ENCODE results near the gene ISYNA1.

Gene ISYNA1

DNA sequence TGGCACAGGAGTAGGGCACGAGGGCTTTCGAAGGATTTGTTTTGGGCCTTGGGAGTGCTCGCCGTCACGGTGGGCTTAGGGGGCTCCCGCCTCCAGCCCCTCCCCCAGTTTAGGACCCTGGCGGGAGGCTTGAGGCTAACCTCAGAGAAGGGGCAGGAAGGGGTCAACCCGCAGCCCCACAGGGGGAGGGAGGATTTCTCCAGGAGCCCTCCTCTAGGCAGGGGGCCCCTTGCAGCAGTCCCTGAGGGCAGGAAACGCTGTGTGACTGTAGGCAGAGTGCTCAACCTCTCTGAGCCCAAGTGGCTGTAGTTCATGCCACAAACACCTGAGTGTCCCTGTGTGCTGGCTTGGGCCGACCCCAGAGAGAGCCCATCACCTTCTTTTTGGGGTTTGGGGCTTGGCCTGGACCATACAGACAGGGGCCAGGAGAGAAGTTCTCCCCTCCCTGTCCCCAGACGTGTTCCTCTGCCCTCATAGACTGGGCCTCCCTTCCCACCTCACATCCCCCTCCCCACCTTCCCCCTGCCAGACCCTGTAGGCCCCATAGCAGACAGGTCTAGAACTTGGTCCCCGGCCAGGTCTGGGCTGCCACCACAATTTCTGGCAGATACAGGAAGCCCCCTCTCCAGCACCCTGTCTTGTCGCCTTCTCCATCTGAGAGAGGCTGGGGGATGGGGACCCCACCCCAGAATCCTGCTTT, 8.1 kb downstream of the ISYNA1 start:
- H3K4me3 ChIP-seq (ENCODE audit: extremely low read depth, insufficient read depth, low read length, poor library complexity, severe bottlenecking) = peak overlapping the region; percentile 35
- H3K4me1 ChIP-seq (ENCODE audit: control insufficient read depth, insufficient read depth, low read length, poor library complexity, severe bottlenecking) = peaks cover 41% of the 10 kb centered on the region
- peak overlapping the region; percentile 93 for H3K27ac ChIP-seq (ENCODE audit: low read depth, low read length, severe bottlenecking)
- H3K36me3 ChIP-seq (ENCODE audit: control insufficient read depth, insufficient read depth, low read length) = peaks cover 13% of the 10 kb centered on the region
- H3K9me3 ChIP-seq (ENCODE audit: control insufficient read depth, low read length) = no peaks in the 10 kb centered on the region
- 22 to 40% methylated on average over 8 to 12 of the region's 13 CpGs for WGBS, 2 experiments (ENCODE audit: insufficient coverage in 2 of 2)

DNA sequence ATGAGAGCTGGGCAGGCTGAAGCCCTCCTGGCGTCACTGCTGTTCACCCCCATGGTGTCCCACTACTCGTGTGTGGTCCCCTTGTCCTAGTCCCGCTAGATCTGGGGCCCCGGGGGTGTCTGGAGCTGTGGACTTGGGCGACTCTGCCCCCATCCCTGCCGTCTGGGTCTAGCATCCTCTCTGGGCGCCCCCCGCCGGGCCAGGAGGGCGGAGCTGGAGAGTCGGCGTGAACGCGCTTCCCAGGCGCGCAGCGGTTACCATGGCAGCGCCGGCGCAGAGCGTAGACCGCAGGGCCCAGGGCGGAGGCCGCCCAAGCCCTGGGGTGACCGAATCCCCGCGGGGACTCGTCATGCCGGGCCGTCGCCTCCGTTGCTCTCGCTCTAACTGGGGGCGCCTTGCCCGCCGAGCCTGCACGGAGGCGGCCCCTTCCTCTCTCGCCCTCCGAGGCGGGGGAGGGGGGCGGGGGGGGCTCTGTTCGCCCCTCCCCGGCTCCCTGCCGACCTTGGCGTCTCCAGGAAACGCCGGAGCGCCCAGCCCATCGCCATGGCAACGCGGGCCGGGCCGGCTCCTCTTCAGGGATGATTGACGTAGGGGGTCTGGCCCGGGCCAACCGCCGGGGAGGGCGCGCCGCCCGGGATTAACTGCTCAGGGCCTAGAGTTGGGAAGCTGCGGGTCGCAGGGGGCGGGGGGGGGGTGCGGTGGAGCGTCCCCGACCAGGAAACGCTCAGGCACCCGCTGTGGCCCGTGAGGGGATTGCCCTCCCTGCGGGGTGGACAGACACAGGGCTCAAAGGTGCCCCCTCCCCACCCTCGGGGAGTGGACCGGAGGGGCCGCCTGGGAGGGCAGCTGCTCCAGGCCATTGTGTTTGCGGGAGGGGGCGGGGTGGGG, 8.9 kb downstream of the ISYNA1 start:
- H3K9me3 ChIP-seq (ENCODE audit: control insufficient read depth, low read length) = no peaks in the 10 kb centered on the region
- peak overlapping the region; percentile 93 for H3K27ac ChIP-seq (ENCODE audit: low read depth, low read length, severe bottlenecking)
- H3K4me3 ChIP-seq (ENCODE audit: extremely low read depth, insufficient read depth, low read length, poor library complexity, severe bottlenecking) = peak overlapping the region; percentile 35
- 1 to 2% methylated on average over 48 to 61 of the region's 77 CpGs for WGBS, 2 experiments (ENCODE audit: insufficient coverage in 2 of 2)
- H3K36me3 ChIP-seq (ENCODE audit: control insufficient read depth, insufficient read depth, low read length) = peaks cover 6% of the 10 kb centered on the region
- H3K4me1 ChIP-seq (ENCODE audit: control insufficient read depth, insufficient read depth, low read length, poor library complexity, severe bottlenecking) = peaks cover 35% of the 10 kb centered on the region

DNA sequence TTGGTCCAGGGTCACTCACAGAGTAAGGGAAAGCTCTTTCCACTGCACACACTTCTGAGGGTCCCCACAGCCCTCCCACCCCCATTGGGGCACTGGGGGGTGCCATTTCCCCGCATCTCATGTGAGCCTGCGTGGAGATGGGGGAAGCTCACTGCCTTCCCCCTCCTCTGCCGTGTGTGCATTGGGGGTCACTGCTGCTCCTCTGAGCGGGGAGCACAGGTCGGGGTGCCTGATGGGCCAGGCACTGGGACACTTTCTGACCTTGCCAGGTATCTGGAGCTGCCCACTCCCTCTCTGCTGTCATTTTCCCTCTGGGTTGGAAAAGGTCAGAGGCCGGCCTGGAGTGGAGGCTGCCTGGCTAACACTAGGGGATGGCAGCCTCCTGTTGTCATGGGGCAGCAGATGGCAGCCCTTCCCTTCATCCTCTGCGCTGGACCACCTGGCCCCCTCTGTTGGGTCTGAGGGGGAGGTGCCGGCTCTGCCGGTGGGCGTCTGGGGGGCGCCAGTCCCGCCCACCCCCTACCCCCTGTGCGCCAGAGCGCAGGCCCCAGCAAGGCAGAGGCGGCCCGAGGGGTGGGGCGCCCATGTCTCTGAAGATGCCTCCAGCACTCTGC, 9.7 kb downstream of the ISYNA1 start:
- Histone ChIP-seq H3K9me3 (ENCODE audit: control insufficient read depth, low read length) (no peaks in the 10 kb centered on the region), H3K4me1 (ENCODE audit: control insufficient read depth, insufficient read depth, low read length, poor library complexity, severe bottlenecking) (peaks cover 37% of the 10 kb centered on the region), H3K27ac (ENCODE audit: low read depth, low read length, severe bottlenecking) (peak overlapping the region; percentile 93), H3K36me3 (ENCODE audit: control insufficient read depth, insufficient read depth, low read length) (peaks cover 6% of the 10 kb centered on the region), H3K4me3 (ENCODE audit: extremely low read depth, insufficient read depth, low read length, poor library complexity, severe bottlenecking) (no peak overlapping the region)
- WGBS, 2 experiments (ENCODE audit: insufficient coverage in 2 of 2) = 37 to 53% methylated on average over 13 to 16 of the region's 17 CpGs

DNA sequence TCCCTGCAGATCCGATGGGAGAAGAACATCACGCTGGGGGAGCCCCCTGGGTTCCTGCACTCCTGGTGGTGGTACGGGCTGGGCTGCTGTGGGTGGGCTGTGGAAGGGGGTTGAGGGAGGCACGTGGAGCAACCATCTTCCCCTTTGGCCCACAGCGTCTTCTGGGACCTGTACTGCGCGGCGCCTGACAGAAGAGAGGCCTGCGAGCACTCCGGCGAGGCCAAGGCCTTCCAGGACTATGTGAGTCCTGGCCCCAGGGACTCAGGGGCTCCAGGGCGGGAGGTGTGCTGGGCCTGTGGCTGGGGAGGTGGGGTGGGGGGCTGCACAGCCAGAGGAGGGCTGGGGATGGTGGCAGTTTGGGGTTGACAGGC, 10.2 kb downstream of the ISYNA1 start:
- 93 to 96% methylated on average over 7 to 9 of the region's 12 CpGs for WGBS, 2 experiments (ENCODE audit: insufficient coverage in 2 of 2)
- peaks cover 11% of the 10 kb centered on the region for H3K36me3 ChIP-seq (ENCODE audit: control insufficient read depth, insufficient read depth, low read length)
- H3K27ac ChIP-seq (ENCODE audit: low read depth, low read length, severe bottlenecking) = no peak overlapping the region
- peaks cover 34% of the 10 kb centered on the region for H3K4me1 ChIP-seq (ENCODE audit: control insufficient read depth, insufficient read depth, low read length, poor library complexity, severe bottlenecking)
- no peak overlapping the region for H3K4me3 ChIP-seq (ENCODE audit: extremely low read depth, insufficient read depth, low read length, poor library complexity, severe bottlenecking)
- no peaks in the 10 kb centered on the region for H3K9me3 ChIP-seq (ENCODE audit: control insufficient read depth, low read length)

DNA sequence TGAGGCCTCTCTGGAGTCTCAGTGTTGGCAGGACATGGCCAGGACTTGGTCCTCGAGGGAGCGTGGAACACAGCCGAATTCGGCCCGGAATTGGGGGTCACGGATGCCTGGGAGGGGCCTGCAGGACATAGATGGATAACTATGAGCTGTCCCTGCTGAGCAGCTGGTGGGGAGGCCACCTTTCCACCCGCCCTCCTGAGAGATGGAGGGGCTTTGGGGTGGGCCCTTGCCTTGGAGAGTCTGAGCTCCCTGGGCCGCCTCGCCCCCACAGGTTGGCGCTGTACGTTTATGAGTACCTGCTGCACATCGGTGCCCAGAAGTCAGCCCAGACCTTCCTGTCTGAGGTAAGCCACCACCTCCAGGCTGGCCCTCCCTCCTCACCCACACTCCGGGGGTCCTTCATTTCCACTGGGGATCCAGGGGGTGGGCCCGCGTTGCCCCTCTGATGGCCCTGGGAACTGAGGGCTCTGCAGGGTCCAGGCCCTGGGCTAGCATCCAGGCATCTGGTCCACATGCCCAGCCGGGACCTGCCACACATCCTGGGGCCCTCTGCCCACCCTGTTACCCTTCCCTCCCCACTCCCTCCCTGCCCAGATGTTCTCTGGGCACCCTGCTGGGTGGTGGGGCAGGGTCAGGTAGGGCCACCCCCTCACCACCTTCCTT, 10.7 kb downstream of the ISYNA1 start:
- no peaks in the 10 kb centered on the region for H3K9me3 ChIP-seq (ENCODE audit: control insufficient read depth, low read length)
- H3K4me3 ChIP-seq (ENCODE audit: extremely low read depth, insufficient read depth, low read length, poor library complexity, severe bottlenecking) = no peak overlapping the region
- H3K4me1 ChIP-seq (ENCODE audit: control insufficient read depth, insufficient read depth, low read length, poor library complexity, severe bottlenecking) = peaks cover 34% of the 10 kb centered on the region
- H3K36me3 ChIP-seq (ENCODE audit: control insufficient read depth, insufficient read depth, low read length) = peaks cover 11% of the 10 kb centered on the region
- WGBS, 2 experiments (ENCODE audit: insufficient coverage in 2 of 2) = 96% methylated on average over 14 to 15 of the region's 16 CpGs
- no peak overlapping the region for H3K27ac ChIP-seq (ENCODE audit: low read depth, low read length, severe bottlenecking)

DNA sequence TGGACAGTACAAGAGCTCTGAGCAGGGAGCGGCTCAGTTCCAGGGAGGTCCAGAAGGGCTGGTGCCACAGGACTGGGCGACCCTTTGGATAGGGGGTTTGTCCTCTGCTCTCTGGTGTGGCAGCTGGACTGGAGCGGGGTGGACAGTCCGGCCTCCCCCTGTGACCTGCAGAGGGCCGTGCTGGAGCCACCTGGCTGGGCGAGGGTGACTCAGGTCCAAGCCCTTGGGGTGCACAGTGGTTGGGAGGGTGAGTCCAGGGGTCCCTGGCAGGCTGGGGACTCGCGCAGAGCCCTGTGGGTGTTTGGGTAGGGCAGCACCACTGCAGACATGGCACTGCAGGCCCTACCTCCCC, 11.5 kb downstream of the ISYNA1 start:
- no peak overlapping the region for H3K27ac ChIP-seq (ENCODE audit: low read depth, low read length, severe bottlenecking)
- H3K9me3 ChIP-seq (ENCODE audit: control insufficient read depth, low read length) = no peaks in the 10 kb centered on the region
- 89 to 90% methylated on average over 5 to 7 of the region's 8 CpGs for WGBS, 2 experiments (ENCODE audit: insufficient coverage in 2 of 2)
- peaks cover 11% of the 10 kb centered on the region for H3K36me3 ChIP-seq (ENCODE audit: control insufficient read depth, insufficient read depth, low read length)
- H3K4me1 ChIP-seq (ENCODE audit: control insufficient read depth, insufficient read depth, low read length, poor library complexity, severe bottlenecking) = peaks cover 34% of the 10 kb centered on the region
- H3K4me3 ChIP-seq (ENCODE audit: extremely low read depth, insufficient read depth, low read length, poor library complexity, severe bottlenecking) = no peak overlapping the region

DNA sequence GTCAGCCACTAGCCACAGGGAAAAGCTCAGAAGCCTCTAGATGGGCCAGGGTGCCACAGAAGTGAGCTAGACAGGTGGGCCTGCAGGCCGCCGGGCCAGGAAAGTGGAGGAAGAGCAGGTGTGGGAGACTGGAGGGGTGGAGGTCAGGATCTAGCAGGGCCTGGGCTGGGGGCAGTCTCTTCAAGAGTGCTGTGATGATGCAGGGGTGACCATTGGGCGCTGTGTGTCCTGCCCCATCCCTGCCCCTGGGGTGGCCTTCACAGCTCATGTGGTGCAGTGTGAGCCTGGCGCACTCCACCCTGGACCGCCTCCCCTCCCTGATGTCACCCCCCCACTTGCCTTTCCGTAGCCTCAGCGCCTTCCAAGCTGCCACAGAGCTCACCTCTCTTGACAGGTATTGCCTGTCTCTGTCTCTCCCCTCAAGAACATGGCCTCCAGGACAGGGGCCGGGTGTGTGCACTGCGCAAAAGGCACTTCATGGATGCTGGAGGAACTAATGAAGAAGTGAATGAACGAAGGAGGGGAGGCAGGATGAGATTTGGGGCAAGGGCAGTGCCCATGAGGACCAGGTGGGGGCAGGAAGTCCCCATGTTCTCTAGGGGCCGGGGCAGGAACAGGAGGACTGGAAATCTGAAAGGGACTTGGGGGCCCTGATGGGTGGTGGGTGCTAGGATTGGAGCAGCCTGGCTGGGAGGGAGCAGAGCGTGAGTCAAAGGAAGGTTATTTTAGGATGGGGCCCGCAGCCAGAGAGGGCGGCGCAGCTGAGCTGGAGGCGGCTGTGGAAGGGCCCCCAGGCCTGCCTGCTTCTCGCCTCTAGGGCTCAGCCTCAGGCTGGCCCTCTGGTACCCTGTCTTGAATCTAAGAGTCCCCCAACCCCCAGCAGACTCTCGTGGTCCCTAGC, 12.2 kb downstream of the ISYNA1 start:
- Histone ChIP-seq H3K4me1 (ENCODE audit: control insufficient read depth, insufficient read depth, low read length, poor library complexity, severe bottlenecking) (peaks cover 36% of the 10 kb centered on the region), H3K27ac (ENCODE audit: low read depth, low read length, severe bottlenecking) (no peak overlapping the region)
- 89 to 91% methylated on average over 12 to 13 of the region's 18 CpGs for WGBS, 2 experiments (ENCODE audit: insufficient coverage in 2 of 2)

DNA sequence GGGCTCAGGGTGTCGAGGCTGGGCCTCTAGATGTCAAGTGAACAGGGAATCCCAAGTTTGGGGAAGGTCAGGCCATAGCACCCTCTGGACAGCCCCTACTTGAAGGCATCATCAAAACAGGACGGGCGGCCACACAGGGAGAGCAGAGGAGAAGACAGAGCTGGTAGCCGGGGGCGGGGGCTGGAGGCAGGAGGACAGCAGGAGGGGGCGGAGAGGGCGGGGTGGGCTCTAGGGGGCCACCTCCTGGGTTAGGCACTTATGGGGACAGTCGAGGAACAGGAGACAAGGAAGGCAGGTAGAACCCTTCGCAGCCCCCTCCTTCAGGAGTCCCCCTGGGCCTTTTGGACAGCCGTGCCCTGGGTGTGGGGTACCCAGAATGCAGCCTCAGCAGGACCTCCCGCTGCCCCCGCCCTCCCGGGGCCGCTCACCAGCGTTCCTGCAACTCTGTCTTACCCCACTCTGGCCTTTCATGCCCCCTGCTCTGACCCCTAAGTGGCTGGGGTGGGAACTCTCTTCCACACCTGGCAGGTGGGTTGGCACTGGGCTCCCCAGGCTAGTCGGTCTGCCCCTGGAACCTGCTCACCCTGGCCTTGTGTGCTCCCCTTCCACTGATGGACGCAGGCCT, 12.9 kb downstream of the ISYNA1 start:
- no peaks in the 10 kb centered on the region for H3K9me3 ChIP-seq (ENCODE audit: control insufficient read depth, low read length)
- 79 to 82% methylated on average over 9 to 17 of the region's 17 CpGs for WGBS, 2 experiments (ENCODE audit: insufficient coverage in 2 of 2)
- no peak overlapping the region for H3K4me3 ChIP-seq (ENCODE audit: extremely low read depth, insufficient read depth, low read length, poor library complexity, severe bottlenecking)
- peaks cover 7% of the 10 kb centered on the region for H3K36me3 ChIP-seq (ENCODE audit: control insufficient read depth, insufficient read depth, low read length)
- H3K27ac ChIP-seq (ENCODE audit: low read depth, low read length, severe bottlenecking) = no peak overlapping the region
- peaks cover 36% of the 10 kb centered on the region for H3K4me1 ChIP-seq (ENCODE audit: control insufficient read depth, insufficient read depth, low read length, poor library complexity, severe bottlenecking)

More for the DNA sequence above, 12.2 kb downstream of the ISYNA1 start:
- Histone ChIP-seq H3K36me3 (ENCODE audit: control insufficient read depth, insufficient read depth, low read length) (peaks cover 9% of the 10 kb centered on the region), H3K9me3 (ENCODE audit: control insufficient read depth, low read length) (no peaks in the 10 kb centered on the region), H3K4me3 (ENCODE audit: extremely low read depth, insufficient read depth, low read length, poor library complexity, severe bottlenecking) (no peak overlapping the region)

DNA sequence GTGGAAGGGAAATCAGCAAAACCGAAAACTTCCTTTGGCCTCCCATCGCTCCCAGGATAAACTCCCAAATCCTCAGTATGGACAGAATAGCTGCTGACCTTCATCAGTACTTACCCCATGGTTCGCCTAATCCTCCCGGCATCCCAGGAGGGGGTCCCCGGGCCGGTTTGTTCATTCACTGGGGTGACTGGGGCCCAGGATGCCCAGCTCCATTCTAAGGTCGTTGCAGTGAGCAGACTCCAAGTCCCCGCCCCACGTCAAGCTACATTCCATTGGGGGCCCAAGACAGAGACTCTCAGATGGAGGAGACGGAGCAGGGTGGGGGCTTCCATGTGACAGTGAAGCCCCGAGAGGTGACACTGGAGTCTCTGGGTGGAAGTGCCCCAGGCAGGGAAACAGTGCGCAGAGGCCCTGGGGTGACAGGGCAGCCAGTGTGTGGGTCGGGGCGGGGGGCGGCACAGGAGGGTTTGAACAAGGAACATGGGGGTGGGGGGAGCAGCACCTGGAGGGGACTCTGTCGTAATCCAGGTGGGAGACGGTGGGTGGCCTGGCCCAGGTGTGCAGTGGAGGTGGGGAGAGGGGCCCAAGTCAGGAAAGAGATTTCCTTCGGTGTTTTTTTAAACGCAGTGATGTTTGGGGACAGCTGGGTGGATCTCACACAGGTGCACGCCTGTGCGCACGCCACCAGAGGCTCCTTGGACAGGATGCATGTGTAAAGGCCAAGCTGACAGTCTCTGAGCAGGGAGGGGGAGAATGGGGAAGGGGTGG, 13.6 kb downstream of the ISYNA1 start:
- 84% methylated on average over 20 to 22 of the region's 22 CpGs for WGBS, 2 experiments (ENCODE audit: insufficient coverage in 2 of 2)
- H3K4me3 ChIP-seq (ENCODE audit: extremely low read depth, insufficient read depth, low read length, poor library complexity, severe bottlenecking) = no peak overlapping the region
- H3K4me1 ChIP-seq (ENCODE audit: control insufficient read depth, insufficient read depth, low read length, poor library complexity, severe bottlenecking) = peaks cover 30% of the 10 kb centered on the region
- H3K36me3 ChIP-seq (ENCODE audit: control insufficient read depth, insufficient read depth, low read length) = peaks cover 7% of the 10 kb centered on the region
- no peak overlapping the region for H3K27ac ChIP-seq (ENCODE audit: low read depth, low read length, severe bottlenecking)
- H3K9me3 ChIP-seq (ENCODE audit: control insufficient read depth, low read length) = no peaks in the 10 kb centered on the region
